AG09319 (cell line): Measurements from ENCODE around the gene PRRC2A.

Experiments
- DNase-seq: peaks from one replicate; pipeline ENCODE4 v3.0.0-alpha.2; 2010; ENCODE audit warnings: low read depth; ENCODE audit errors: extremely low read depth
- TF ChIP-seq, protein P1 (sequence below): IDR thresholded peaks from 2 replicates; pipeline ENCODE4 v1.5.1; 2011; ENCODE audit warnings: low read depth, mild to moderate bottlenecking, inconsistent platforms, low read length, moderate library complexity

The PRRC2A gene

GRCh38 chr6:31687321-31687720, 66.8 kb downstream of the PRRC2A start:
- TF ChIP-seq, protein P1, sequence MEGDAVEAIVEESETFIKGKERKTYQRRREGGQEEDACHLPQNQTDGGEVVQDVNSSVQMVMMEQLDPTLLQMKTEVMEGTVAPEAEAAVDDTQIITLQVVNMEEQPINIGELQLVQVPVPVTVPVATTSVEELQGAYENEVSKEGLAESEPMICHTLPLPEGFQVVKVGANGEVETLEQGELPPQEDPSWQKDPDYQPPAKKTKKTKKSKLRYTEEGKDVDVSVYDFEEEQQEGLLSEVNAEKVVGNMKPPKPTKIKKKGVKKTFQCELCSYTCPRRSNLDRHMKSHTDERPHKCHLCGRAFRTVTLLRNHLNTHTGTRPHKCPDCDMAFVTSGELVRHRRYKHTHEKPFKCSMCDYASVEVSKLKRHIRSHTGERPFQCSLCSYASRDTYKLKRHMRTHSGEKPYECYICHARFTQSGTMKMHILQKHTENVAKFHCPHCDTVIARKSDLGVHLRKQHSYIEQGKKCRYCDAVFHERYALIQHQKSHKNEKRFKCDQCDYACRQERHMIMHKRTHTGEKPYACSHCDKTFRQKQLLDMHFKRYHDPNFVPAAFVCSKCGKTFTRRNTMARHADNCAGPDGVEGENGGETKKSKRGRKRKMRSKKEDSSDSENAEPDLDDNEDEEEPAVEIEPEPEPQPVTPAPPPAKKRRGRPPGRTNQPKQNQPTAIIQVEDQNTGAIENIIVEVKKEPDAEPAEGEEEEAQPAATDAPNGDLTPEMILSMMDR = no peak
- DNase-seq = no peak
